NCI-H2107 treated with DMSO at 0.1 percent for 48 hours (cell line): ENCODE data around the gene KLRC3.
"Not testable (repeated sequence)": the region's sequence is repeated elsewhere in the genome, so short reads cannot be mapped to it uniquely, and the experiment has no call there.

ENCODE experiments used
- DNase-seq: peaks from one replicate; lab custom pipeline; 2025; ENCODE audit not compliant: unreplicated experiment; lab: John Stamatoyannopoulos, UW

Gene KLRC3

DNA sequence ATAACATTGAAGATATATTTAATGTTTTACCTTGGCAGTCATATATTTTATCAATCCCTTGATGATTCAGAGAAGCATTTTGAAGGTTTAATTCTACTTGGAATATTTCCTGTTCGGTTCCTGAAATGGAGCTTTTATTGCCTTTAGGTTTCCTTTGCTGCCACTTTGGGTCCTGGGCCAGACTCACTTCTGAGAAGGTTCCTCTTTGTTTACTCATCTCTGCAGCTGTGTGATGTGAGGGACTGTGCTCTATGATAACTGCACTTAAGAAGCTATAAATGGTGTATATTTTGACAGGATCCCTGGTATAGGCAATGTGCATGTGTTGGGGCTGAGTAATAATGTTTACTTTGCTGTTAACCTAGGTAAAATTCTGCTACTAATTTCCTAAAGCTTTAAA is at the start of gene KLRC3:
KLRC3 (minus strand) TSS at position 262 of the 400 bp plus-strand sequence; CDS start at position 217, 45 bp downstream.
- not testable (repeated sequence) for DNase-seq

DNA sequence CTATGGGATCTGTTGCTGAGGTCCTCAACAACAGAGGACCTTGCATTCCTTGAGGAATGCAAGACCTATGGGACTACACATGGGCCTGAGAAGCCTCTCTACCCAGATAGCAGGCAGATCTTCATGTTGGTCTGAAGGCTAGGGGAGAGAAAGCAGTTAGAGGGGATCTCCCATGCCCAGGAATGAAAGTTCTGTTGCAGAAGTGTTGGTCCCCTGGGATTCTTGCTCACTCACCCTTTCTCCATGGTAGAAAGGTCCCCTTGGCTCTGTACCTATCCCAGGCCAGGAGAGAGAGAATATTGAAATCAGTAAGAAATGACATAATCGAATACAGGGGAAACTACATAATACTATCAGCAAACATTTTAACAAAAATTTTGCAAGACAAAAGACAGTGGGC is 49.3 kb upstream of the KLRC3 start:
- no peak for DNase-seq

DNA sequence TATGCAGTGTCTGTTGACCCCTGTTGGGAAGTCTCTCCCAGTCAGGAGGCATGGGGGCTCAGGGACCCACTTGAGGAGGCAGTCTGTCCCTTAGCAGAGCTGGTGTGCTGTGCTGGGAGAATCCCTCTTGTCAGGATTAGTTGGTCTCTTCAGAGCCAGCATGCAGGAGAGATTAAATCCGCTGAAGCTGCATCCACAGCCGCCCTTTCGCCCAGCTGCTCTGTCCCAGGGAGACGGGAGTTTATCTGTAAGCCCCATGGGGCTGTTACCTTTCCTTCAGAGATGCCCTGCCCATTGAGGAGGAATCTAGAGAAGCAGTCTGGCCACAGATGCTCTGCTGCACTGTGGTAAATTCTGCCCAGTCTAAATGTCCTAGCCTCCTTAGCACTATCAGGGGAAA is 45.9 kb upstream of the KLRC3 start:
- DNase-seq = no peak

DNA sequence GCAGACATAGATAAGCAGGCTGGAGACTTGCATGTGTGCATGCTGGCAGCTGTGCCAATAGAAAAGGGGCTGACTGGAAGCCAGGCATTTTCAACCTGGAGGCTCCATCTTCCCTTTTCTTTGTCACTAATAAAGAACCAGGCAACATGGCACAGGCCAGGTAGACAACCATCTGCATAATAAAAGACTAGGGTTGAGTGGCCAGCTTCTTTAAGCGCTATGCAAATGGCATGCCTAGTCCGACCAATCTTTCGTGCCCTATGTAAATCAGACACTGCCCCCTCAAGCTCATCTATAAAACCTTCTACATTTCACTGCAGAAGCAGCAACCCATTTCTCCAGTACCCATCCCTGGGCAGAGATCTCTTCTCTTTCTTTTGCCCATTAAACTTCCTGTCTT is 37.4 kb upstream of the KLRC3 start:
- DNase-seq = no peak

DNA sequence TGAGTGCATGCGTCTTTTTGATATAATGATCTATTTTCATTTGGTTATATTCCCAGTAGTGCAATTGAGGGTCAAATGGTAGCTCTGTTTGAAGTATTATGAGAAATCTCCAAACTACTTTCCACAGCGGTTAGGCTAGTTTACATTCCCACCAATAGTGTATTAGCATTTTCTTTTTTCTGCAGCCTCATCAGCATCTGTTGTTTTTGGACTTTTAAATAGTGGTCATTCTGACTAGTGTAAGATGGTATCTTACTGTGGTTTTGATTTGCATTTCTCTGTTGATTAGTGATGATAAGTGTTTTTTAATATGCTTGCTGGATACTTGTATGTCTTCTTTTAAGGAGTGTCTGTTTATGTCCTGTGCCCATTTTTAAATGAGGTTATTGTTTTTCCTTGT is 36.5 kb upstream of the KLRC3 start:
- no peak for DNase-seq

DNA sequence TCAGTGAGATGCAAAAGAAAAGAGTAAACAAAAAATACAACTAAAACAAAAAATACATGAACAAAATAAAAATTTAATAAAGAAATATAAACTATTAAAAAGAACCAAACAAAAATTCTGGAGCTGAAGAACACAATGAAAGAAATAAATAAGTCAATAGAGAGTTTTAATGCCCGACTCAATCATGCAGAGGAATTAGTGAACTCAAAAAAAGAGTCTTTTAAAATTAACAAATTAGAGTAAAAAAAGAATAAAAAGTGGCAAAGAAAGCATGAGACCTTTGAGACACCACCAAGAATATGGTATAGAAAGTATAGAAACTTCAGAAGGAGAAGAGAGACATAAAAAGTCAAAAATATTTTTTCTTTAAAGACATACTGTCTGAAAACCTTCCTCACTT is 35.4 kb upstream of the KLRC3 start:
- DNase-seq = no peak

DNA sequence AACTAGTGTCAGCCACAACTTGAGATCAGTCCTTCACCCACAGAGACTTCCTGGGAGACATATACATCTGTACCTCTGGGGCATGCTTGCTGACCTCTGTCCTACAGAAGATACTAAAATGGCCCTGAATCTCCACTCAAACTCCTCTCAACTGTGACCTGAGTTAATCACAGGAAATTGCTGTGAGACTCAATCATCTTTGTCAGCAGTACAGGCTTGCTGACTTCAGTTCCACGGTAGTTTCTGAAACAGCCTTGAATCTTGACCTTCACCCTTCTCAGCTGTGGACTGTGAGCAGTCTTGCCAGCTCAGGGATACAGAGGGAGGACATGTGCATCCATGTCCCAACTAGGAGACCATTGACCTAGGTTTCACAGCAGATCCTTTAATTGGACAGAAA is 34.1 kb upstream of the KLRC3 start:
- no peak for DNase-seq

DNA sequence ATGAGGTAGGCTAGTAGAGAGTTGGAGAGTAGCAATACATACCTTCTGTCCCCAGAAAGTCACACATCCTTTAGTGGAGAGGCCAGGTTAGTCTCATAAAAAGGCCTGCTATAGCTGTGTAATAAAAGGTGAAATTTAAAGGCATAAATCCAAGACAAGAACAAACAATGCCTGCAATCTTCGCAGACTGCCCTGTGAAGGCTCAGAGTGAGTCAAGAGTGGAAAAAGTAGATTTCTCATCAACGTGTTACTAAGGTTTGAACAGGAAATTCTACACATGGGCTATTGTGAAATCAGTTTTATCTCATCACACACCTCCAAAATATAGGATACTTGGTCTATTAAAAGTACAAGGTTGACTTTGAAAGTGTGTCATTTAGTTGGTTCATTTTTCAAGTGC is 32.8 kb upstream of the KLRC3 start, which contains the start of gene KLRC1:
KLRC1 (minus strand) TSS at position 222 of the 400 bp plus-strand sequence. CDS start 2,221 bp downstream, outside the sequence.
- no peak for DNase-seq

DNA sequence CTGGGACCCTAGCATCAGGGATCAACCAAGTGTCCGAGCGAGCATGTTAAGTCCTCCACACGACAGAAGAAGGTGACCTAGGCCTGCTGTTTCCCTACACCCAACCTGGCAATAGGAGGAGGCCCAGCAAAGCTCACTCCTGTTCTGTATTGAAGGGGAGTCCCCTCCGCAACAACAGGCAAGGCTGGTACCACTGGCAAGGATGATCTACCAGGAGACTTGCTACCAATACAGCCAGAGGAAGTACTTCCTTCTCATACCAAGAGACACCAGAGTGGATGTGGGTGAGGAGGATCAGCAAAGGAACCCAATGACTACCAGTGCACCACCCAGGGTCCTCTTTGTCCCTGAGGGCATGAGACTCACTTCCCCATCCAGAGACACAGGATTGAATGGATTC is 27.8 kb upstream of the KLRC3 start:
- DNase-seq = no peak

DNA sequence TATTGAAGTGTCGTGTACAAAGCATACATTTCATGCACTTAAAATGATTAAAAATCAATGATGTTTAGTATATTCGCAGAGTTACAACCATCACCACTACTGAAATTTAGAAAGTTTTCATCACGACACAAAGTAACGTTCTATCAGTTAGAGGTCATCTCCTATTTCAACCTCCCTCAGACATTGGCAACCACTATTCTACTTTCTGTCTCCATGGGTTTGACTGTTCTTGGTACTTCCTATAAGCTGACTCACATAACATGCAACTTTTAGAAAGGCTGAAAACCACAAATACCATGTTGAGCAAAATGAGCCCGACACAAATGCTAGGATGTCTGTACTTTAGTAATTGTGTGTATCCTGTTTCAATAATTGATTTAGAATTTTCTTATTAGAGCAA is 25.7 kb upstream of the KLRC3 start:
- DNase-seq = not testable (repeated sequence)

DNA sequence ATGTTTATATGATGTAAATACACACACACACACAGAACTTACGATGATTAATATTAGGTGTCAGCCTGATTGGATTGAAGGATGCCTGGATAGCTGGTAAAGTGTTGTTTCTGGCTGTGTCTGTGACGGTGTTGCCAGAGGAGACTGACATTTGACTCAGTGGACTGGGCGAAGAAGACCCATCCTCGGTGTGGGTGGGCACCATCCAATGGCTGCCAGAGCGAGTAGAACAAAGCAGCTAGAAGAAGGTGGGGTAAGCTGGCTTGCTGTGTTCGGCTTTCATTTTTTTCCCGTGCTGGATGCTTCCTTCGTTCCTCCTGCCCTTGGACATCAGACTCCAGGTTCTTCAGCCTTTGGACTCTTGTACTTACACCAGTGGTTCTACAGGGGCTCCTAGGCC is 20.7 kb upstream of the KLRC3 start:
- DNase-seq = not testable (repeated sequence)

DNA sequence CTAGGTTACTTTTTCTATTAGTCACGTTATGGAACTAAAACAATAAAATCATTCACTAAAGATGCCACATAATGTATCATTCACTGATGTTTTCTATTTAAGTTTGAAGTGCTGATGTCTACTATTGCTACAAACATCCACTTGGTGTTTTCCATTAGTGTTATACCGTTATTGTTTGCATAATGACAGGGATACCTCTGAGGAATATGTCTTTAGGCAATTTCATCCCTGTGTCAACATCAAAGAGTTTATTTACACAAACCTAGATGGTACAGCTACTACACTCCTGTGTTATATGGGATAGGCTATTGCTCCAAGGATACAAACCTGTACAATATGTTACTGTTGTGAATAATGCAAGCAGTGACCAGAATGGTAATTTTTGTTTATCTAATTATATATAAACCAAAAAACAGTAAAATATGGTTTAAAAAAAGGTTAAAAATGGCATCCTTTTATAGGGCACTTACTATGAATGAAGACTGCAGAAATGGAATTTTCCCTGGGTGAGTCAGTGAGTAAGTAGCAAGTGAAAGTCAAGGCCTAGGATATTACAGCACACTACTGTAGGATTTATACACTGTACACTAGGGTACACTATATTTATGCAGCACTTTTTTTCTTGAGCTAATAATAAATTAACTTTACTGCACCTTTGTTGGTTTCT is 19.3 kb upstream of the KLRC3 start:
- not testable (repeated sequence) for DNase-seq

DNA sequence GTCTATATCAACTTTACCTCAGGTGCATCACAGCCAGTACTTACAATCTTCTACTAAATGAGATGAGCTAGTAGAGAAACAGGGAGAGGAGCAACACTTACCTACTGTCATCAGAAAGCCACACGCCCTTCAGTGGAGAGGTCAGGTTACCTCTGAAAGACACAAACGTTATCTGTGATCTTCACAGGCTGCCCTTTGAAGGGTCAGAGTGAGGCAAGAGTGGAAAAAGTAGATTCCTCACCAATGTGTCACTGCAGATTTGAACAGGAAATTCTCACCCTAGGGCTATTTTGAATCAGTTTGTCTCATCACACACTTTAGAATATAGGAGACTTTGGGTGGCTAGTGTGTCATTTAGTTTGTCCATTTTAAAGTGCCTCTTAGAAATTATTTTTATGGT is 17.2 kb upstream of the KLRC3 start:
- DNase-seq = not testable (repeated sequence)

DNA sequence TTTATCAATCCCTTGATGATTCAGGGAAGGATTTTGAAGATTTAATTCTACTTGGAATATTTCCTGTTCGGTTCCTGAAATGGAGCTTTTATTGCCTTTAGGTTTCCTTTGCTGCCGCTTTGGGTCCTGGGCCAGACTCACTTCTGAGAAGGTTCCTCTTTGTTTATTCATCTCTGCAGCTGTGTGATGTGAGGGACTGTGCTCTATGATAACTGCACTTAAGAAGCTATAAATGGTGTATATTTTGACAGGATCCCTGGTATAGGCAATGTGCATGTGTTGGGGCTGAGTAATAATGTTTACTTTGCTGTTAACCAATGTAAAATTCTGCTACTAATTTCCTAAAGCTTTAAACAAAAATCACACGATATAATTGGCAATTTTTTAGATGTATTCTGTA is 15.4 kb upstream of the KLRC3 start, which contains the start of gene KLRC2:
KLRC2 (minus strand) TSS at position 195 of the 400 bp plus-strand sequence; CDS start at position 171, 24 bp downstream.
- not testable (repeated sequence) for DNase-seq

DNA sequence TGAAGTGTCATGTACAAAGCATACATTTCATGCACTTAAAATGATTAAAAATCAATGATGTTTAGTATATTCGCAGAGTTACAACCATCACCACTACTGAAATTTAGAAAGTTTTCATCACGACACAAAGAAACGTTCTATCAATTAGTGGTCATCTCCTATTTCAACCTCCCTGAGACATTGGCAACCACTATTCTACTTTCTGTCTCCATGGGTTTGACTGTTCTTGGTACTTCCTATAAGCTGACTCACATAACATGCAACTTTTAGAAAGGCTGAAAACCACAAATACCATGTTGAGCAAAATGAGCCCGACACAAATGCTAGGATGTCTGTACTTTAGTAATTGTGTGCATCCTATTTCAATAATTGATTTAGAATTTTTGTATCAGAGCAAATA is 10.2 kb upstream of the KLRC3 start:
- DNase-seq = not testable (repeated sequence)

DNA sequence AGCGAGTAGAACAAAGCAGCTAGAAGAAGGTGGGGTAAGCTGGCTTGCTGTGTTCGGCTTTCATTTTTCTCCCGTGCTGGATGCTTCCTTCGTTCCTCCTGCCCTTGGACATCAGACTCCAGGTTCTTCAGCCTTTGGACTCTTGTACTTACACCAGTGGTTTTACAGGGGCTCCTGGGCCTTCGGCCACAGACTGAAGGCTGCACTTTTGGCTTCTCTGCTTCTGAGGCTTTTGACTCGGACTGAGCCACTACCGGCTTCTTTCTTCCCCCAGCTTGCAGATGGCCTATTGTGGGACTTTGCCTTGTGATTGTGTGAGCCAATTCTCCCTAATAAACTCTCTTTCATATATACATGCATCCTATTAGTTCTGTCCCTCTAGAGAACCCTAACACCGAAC is 5.5 kb upstream of the KLRC3 start:
- DNase-seq = not testable (repeated sequence)

DNA sequence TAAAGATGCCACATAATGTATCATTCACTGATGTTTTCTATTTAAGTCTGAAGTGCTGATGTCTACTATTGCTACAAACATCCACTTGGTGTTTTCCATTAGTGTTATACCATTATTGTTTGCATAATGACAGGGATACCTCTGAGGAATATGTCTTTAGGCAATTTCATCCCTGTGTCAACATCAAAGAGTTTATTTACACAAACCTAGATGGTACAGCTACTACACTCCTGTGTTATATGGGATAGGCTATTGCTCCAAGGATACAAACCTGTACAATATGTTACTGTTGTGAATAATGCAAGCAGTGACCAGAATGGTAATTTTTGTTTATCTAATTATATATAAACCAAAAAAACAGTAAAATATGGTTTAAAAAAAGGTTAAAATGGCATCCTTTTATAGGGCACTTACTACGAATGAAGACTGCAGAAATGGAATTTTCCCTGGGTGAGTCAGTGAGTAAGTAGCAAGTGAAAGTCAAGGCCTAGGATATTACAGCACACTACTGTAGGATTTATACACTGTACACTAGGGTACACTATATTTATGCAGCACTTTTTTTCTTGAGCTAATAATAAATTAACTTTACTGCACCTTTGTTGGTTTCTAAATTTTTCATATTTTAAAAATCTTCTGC is 4.0 kb upstream of the KLRC3 start:
- not testable (repeated sequence) for DNase-seq

DNA sequence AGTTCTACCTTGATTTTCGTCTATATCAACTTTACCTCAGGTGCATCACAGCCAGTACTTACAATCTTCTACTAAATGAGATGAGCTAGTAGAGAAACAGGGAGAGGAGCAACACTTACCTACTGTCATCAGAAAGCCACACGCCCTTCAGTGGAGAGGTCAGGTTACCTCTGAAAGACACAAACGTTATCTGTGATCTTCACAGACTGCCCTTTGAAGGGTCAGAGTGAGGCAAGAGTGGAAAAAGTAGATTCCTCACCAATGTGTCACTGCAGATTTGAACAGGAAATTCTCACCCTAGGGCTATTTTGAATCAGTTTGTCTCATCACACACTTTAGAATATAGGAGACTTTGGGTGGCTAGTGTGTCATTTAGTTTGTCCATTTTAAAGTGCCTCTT is 1.8 kb upstream of the KLRC3 start:
- not testable (repeated sequence) for DNase-seq

DNA sequence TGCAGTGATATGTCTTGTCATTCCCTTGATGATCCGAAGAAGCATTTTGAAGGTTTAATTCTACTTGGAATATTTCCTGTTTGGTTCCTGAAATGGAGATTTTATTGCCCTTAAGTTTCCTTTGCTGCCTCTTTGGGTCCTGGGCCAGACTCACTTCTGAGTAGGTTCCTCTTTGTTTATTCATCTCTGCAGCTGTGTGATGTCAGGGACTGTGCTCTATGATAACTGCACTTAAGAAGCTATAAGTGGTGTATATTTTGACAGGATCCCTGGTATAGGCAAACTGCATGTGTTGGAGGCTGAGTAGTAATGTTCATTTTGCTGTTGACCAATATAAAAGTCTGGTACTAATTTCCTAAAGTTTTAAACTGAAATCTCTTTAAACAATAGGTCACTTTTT is 11.0 kb downstream of the KLRC3 start, which contains the start of gene KLRC4:
KLRC4 (minus strand) TSS at position 366 of the 400 bp plus-strand sequence; CDS start at position 184, 182 bp downstream.
- peak; percentile 50 for DNase-seq

DNA sequence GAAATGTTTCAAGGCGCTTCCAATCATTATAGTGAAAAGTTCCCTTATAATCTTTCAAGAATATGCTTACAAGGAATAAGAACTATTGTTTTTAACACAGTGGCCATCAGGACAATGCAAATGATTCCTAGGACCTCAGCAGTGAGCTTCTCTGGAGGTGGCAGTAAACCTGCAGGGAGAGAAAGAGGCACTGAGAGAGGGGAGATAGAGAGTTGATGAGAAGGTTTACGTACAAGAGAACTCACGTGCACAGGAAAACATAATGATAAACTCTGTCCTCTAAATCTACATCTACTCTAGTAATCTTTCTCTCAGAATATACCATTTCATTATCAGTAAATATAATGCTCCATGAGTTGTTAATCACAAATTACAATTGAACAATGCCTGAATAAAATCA is 11.6 kb downstream of the KLRC3 start:
- no peak for DNase-seq

DNA sequence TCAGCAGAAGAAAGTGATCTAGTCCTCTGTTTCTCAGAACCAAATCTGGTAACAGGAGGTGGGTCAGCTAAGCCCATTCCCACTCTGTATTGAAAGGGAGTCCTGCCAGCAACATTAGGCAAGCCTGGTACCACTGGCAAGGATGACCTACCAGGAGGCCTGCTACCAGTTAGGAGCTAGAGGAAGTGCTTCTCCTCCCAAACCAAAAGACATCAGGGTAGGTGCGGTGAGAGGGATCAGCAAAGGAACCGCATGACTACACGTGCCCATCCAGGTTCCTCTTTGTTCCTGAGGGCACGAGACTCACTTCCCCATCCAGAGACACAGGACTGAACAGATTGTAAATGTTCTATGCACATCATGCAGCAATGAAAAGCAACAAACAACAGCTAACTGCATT is 13.7 kb downstream of the KLRC3 start:
- DNase-seq = no peak

DNA sequence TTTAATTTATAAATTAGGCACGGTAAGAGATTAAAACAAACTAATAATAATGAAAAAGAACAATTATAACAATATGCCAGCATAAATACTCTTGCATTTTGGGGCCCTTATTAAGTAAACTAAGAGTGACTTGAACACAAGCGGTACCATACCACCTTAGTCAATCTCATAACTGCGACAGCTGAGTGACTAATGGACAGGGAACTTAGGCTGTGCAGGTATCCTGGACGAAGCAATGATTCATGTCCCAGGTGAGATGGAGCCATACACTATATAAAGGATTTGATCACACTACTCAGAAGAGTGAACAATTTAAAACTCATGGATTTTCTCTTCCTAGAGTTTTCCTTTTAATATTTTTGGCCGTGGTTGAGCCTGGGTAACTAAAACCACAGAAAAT is 15.1 kb downstream of the KLRC3 start:
- DNase-seq = no peak
